ENCODE measurements around the gene AOC2.
A peak's percentile ranks its signal among the peaks of the same experiment; 100 is the strongest.

AOC2 gene

DNA sequence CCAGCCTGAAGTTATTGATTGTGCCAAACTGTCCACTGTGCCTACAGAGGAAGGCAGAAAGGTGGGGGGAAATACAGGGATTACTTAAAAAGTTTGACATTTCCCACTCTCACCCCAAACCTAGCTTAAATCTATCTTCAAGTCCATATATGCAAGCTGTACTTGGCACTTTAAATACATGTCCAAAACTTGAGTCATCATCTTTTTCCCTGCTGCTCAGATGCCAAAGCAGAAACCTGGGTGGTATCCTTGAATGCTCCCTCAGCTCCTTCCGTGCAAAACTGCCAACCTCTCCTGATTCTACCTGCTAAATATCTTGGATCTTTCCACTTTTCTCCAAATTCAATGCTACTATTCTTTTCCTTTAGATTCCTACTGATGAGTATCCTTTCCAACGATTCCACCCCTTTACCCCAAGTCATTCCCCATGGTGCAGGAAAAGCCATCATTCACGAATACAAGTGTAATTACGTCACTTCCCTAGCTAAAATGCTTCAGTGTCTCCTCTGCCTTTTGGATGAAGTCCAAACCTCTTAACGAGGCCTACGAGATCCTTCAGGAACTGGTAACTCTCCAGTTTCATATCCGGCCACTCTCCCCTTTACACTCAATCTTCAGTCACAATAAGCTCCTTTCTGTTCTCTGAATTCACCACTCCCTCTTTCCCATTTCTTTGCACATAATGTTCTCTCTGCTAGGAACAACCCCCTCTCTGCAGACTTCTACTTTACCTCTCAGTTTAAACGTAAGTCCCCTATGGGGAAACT lies 29.6 kb upstream of the AOC2 start:
- TF ChIP-seq POLR2A (IDR thresholded peaks at IDR 0.05; ENCODE audit: low read length) (no peak), GATA1 (IDR thresholded peaks at IDR 0.05; ENCODE audit: low read depth, low read length) (no peak)
- DNase-seq: no peak

DNA sequence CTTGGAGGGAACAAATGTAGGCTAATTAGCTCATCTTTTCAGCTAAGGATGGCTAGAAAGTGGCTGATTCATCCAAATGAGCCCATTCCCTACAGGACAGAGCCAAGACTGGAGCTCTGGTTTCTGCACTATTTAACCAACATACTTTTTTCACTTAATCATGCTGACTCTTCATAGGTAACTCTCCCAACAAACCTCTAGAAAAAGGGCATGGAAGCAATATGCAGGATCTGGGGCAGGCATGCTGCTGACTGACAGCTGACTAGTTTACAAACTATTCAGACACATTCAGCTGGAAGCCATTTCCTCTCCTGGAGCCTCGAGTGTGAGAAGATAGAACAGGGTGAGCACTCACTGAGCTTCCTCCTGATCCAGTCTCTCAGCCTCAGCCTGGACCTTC lies 26.5 kb upstream of the AOC2 start:
- DNase-seq: no peak
- TF ChIP-seq GATA1 (IDR thresholded peaks at IDR 0.05; ENCODE audit: low read depth, low read length) (no peak), POLR2A (IDR thresholded peaks at IDR 0.05; ENCODE audit: low read length) (no peak)

DNA sequence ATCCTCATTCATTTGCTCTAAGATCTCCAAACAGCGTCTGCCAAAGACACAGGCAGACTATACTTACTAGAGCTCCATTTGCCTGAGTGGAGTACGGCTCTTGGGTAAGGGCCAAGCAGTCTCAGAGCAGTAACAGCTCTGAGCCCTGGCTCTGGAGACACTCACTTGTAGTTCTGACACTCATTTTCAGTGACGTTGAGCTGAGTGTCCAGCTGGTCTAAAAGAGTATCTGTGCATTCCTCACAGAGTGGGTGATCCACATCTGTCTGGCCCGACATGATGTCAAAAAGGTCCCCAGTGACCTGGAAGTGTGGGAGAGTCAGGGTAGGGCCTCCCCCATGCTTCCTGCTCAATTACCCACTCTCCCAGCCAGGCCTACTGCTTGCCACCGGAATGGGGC lies 26.0 kb upstream of the AOC2 start:
- TF ChIP-seq GATA1 (IDR thresholded peaks at IDR 0.05; ENCODE audit: low read depth, low read length) (no peak), POLR2A (IDR thresholded peaks at IDR 0.05; ENCODE audit: low read length) (no peak)
- DNase-seq: no peak

DNA sequence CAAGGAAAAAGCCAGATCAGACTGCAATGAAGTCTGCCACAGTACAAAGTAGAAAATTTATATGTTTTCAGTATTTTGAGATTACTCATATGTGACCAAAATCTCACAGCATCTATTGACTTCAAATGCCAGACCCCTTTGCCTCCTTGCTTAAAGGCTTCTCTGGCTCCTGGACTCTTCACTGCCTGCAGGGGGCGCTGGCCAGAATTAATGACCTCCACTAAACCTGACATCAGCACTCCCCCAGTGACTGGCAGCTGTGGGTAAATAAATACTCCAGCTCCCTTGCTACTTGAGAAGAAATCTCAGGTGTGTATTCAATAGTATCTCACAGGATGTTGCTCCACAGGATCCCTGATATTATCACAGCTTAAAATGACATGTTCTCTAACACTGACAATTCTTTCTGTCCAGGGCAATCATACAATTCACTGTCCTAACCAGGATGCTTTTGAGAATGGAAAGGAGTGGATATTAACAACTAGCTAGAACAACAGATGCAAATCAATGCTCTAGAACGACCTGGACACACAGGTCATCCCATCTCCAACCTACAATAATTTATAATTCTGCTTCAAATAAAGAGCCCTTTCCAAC lies 24.3 kb upstream of the AOC2 start:
- DNase-seq: peak; percentile 81 to 87
- no peak for TF ChIP-seq GATA1 (IDR thresholded peaks at IDR 0.05; ENCODE audit: low read depth, low read length)
- no peak for TF ChIP-seq POLR2A (IDR thresholded peaks at IDR 0.05; ENCODE audit: low read length)

DNA sequence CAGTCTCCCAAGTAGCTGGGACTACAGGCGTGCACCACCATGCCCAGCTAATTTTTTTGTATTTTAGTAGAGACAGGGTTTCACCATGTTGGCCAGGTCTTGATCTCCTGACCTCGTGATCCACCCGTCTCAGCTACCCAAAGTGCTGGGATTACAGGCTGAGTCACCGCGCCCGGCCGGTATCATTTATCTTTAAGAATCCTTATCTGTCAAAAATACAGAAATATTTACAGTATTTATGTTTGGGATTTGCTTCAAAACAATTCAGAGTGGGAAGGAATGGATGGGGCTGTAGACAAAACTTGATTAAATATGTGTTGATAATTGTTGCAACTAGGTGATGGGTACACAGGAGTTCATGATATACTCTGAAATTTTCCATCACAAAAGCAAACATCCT lies 23.2 kb upstream of the AOC2 start:
- TF ChIP-seq POLR2A (IDR thresholded peaks at IDR 0.05; ENCODE audit: low read length): no peak
- no peak for TF ChIP-seq GATA1 (IDR thresholded peaks at IDR 0.05; ENCODE audit: low read depth, low read length)
- no peak for DNase-seq

DNA sequence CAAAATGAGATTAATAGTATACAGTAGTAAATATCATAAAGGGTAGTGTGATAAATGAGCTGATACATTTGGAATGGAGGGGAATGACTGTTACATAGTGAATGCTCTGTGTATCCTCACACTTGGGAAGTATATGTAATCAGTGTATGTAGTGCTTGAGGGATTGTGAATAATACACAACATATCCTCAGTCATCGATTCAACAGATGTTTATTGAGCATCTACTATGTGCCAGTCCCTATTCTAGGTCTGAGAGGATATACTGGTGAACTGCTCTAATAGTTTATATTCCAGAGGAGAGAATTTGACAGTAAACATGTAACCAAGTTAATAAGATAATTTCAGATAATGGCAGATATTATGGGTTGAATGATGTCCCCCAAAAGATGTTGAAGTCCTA lies 16.9 kb upstream of the AOC2 start:
- DNase-seq: no peak
- no peak for TF ChIP-seq POLR2A (IDR thresholded peaks at IDR 0.05; ENCODE audit: low read length)
- TF ChIP-seq GATA1 (IDR thresholded peaks at IDR 0.05; ENCODE audit: low read depth, low read length): no peak

DNA sequence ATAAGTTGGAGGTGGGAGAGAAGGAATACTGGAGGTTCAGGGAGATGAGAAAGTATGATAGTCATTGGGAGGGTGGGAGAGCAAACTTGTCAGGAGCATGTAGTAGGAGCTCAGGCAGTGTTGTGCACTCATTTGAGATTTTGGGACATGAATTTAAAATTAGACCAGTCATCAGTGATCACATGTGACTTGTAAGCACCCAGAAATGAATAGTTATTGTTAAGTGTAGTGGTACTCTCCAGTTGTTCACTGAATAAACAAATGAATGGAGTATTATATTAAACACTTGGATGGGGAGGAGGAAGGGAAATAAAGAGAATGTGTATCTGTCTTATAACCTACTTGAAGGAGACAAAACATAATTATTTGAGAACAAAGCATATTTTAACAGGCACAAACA lies 13.4 kb upstream of the AOC2 start:
- TF ChIP-seq GATA1 (IDR thresholded peaks at IDR 0.05; ENCODE audit: low read depth, low read length): no peak
- no peak for TF ChIP-seq POLR2A (IDR thresholded peaks at IDR 0.05; ENCODE audit: low read length)
- no peak for DNase-seq

DNA sequence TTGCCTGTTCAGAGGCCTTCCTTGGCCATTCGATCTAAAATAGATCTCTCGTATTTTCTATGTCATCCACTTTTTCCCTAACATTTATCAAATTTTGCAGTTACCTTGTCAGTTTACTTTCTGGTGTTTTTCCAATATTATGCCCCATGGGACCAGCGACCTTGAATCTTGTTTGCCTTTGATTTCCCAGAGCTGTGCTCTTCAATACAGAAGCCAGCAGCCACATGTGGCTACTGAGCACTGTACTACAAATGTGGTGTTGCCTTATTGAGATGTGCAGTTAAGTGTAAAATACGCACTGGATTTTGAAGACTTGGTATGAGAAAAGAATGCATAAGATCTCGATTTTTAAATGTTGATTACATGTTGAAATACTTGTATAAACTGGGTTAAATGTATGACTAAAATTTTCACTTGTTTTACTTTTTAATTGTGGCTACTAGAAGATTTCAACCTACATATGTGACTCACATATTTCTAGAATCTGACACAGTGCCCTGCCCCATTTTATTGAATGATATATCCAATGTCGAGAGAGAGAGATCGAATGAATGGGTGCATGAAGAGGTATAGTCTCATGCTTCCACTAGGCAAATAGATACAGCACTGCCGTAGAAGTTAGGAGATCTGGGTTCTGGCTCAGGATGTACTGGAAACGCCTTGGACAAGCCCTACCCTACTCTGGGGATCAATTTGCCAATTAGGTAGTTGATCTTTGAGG lies 12.0 kb upstream of the AOC2 start:
- TF ChIP-seq GATA1 (IDR thresholded peaks at IDR 0.05; ENCODE audit: low read depth, low read length) (no peak), POLR2A (IDR thresholded peaks at IDR 0.05; ENCODE audit: low read length) (no peak)
- no peak for DNase-seq

DNA sequence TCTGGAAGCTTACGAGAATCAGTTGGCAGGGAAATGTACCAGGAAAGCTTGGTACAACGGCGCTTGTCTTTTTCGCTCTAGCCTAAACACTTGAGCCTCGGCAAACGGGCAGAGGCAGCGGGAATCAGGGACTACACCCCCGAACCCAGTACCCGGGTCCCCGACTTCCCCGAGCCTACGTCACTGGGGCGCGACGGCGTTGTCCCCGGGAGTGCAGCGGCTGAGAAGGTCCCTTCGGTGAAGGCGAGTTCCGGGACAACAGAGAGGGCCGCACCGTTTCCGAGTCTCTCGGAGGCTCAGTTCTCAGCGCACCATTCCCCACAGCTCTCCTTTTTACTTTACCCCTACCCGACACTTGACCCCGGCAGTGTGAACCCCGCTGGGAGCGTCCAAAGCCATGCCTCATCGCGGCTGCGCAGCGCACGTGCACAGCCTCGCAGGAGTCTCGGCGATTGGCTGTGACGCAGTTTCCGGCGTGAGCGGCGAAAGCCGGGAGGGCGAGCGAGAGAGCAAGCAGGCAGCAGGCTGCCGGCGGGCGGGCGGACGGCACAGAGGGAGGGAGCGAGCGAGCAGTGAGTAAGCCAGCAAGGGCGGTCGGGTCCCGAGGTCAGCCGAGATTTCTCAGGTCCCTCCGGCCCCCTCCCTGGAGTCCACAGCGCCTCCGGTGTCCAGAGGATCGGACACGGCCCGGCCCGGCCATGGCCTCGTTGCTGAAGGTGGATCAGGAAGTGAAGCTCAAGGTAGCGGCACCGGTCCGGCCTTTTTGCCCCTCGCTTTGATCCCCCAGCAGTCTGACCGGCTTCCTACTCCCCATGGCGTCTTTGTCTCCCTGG lies 11.2 kb upstream of the AOC2 start, which contains the start of gene PSME3:
PSME3 (plus strand) TSS at position 464 of the 833 bp plus-strand sequence; CDS start at position 699, 235 bp downstream.
- TF ChIP-seq GATA1 (IDR thresholded peaks at IDR 0.05; ENCODE audit: low read depth, low read length) (no peak), POLR2A (IDR thresholded peaks at IDR 0.05; ENCODE audit: low read length) (peak; percentile 97)
- peak; percentile 95 to 96 for DNase-seq

DNA sequence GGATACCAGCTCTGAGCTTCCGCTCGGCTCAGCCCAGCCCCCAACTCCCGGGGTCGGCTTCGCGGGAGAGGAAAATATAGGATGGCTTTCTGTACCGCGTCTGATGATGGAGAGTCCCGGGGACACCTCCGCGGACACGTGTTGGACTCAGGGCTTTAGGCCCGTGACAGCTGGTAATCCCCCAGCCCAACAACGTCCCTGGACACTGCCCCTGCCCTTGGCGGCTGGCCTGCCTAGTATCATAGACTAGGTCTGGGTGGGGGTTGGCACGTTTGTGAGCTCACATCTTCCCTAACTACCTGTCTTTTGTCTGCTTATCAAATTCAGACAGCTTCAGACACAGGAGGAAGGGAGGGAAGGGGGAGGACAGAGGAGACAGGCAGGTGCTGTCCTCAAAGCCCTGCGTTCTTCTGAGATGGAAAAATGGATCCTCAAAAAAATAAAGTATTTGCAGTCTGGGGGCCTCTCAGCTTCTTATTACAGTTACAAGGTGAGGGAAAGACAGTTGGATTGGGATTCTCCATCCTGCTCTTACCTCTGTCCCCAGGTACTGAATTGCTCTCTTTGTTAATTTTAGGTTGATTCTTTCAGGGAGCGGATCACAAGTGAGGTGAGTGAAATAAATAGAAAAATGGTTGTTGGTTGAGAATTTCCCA lies 10.5 kb upstream of the AOC2 start:
- TF ChIP-seq GATA1 (IDR thresholded peaks at IDR 0.05; ENCODE audit: low read depth, low read length) (no peak), POLR2A (IDR thresholded peaks at IDR 0.05; ENCODE audit: low read length) (no peak)
- peak in 1 of 2 experiments; percentile 51 for DNase-seq

DNA sequence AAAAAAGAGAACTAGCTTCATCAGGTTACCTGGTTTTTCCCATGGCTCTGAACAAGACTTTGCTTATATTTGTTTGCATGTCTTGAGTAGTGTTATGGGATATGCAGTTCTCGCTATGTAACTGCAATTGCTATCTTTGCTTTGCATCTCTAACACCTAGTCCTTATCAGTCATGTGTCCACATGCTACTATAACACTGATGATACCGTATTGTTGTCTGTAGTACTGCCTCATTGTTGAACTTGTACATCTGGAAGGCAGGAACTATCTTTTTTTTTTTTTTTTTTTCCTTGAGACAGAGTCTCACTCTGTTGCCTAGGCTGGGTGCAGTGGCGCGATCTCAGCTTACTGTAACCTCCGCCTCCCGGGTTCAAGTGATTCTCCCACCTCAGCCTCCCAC lies 8.6 kb upstream of the AOC2 start:
- DNase-seq: peak; percentile 12 to 51
- TF ChIP-seq GATA1 (IDR thresholded peaks at IDR 0.05; ENCODE audit: low read depth, low read length) (no peak), POLR2A (IDR thresholded peaks at IDR 0.05; ENCODE audit: low read length) (no peak)

DNA sequence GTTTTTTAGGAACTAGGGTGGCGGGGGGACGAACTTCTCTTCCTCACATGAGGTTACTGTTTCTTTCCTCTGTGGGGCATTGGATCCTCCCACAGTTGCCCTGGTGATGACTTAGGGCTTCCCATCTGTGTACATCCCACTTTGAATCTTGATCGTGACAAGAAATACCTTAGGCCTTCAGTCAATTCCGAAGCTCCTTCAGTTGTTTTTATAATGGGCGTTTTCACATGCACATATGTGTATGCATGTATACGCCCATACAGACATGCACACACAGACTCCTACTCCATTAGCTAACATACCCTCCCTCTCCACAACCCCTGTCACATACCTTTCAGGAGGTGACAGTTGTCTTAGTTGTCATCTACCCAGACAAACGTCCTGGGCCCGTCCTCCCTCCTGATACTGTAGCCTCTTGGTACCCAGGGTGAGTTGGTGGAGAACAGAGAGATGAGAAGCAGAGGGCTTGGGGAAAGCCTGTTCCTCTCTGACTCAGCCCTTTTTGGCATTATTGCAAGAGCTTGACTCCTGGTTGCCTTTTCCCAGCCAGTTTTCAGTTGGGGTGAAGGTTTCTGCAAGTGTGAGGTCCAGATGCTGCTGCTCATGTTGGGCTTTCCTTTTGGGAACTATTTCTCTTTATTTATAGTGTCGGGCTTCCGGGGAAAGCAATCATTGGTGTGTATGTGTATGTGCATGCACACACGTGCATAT lies 2.2 kb upstream of the AOC2 start:
- TF ChIP-seq POLR2A (IDR thresholded peaks at IDR 0.05; ENCODE audit: low read length) (no peak), GATA1 (IDR thresholded peaks at IDR 0.05; ENCODE audit: low read depth, low read length) (no peak)

More for the DNA sequence above, 2.2 kb upstream of the AOC2 start:
- no peak for DNase-seq

Measured in erythroblast (primary cell).